HCT116 (cell line): ENCODE results near the gene NPFFR1. TPM values are rescaled to one million over a fixed set of nuclear protein-coding genes. Genes with fewer than 3 reads are reported as not detected.

Source experiments
- ATAC-seq: fragments of 200-7000 bp; cut with Tn5 transposase; 2 replicates; pipeline ENCODE4 v1.9.1; 2020; ENCODE audit warnings: mild to moderate bottlenecking, moderate library complexity
- BruUV-seq: library from RNA; stranded (reverse); fragments of 400-500 nt; replicated peaks from 2 replicates; lab custom pipeline; 2021; lab: Mats Ljungman, UMichigan
- CTCF ChIA-PET: fragments of 300-600 bp; sonication (Branson Sonifier 250); formaldehyde crosslinking; loops from one replicate; lab custom pipeline; 2021; ENCODE audit warnings: antibody characterized with exemption; lab: Charles Lee
- POLR2A ChIA-PET: fragments of 300-600, 350-600 bp; sonication (Branson Sonifier 250); formaldehyde crosslinking; loops from one replicate; lab custom pipeline; 2021; ENCODE audit warnings: antibody characterized with exemption; lab: Charles Lee
- RAD21 ChIA-PET, 2 experiments: fragments of 300-600 bp; sonication (Branson Sonifier 250); formaldehyde crosslinking; loops; one replicate each; lab custom pipeline; 2023; ENCODE audit warnings: low total read pairs in 2 of 2; ENCODE audit not compliant: uncharacterized antibody in 2 of 2, unreplicated experiment in 2 of 2, low non-redundant PET in 1 of 2; lab: Charles Lee
- DNase-seq: peaks from one replicate; pipeline ENCODE4 v3.0.0-alpha.2; 2010; ENCODE audit warnings: low read depth, low spot score
- H2AFZ ChIP-seq: fragments of 200-600 bp; shearing (Covaris generic), sonication (generic); 2 replicates; pipeline ENCODE4 v1.6.1; 2017; ENCODE audit warnings: low read depth, mixed run types, mixed read lengths, antibody characterized with exemption, low read length; ENCODE audit not compliant: poor library complexity, severe bottlenecking
- H3K27ac ChIP-seq: 2 replicates; pipeline ENCODE4 v1.5.1; 2012; ENCODE audit warnings: low read depth, low read length
- H3K27me3 ChIP-seq: fragments of 200-600 bp; sonication (generic); 2 replicates; pipeline ENCODE4 v1.6.1; 2016; ENCODE audit warnings: mixed run types, low read length, mixed read lengths; ENCODE audit not compliant: insufficient read depth
- H3K36me3 ChIP-seq, 2 experiments: fragments of 200-500 bp in 1 of 2; fragments of 200-600 bp in 1 of 2; sonication (Bioruptor generic) in 1 of 2; sonication (generic) in 1 of 2; 2 replicates each; pipeline versions ENCODE4 v1.5.1 to v1.6.1; 2014 to 2016; ENCODE audit warnings: low read length in 2 of 2, inconsistent platforms in 1 of 2, mixed read lengths in 1 of 2, mixed run types in 1 of 2; ENCODE audit not compliant: insufficient read depth in 2 of 2, control insufficient read depth in 1 of 2
- H3K4me1 ChIP-seq, 2 experiments: fragments of 200-600 bp in 1 of 2; sonication (generic) in 1 of 2; 2 replicates each; pipeline versions ENCODE4 v1.5.1 to v1.6.1; 2012 to 2017; ENCODE audit warnings: low read length in 2 of 2, inconsistent platforms in 1 of 2, mild to moderate bottlenecking in 1 of 2, mixed read lengths in 1 of 2, mixed run types in 1 of 2, moderate library complexity in 1 of 2; ENCODE audit not compliant: insufficient read depth in 2 of 2, control insufficient read depth in 1 of 2
- H3K4me2 ChIP-seq: fragments of 200-600 bp; sonication (generic); 2 replicates; pipeline ENCODE4 v1.6.1; 2017; ENCODE audit warnings: mixed run types, low read length, mixed read lengths
- H3K4me3 ChIP-seq, 2 experiments: fragments of 200-600 bp in 1 of 2; sonication (generic) in 1 of 2; replicated peaks in 1 of 2; 2 replicates each; pipeline ENCODE4 v1.5.1; 2011 to 2016; ENCODE audit warnings: low read length in 2 of 2, control low read depth in 1 of 2, low read depth in 1 of 2, mild to moderate bottlenecking in 1 of 2, mixed read lengths in 1 of 2, mixed run types in 1 of 2
- H3K79me2 ChIP-seq: fragments of 200-600 bp; sonication (generic); 2 replicates; pipeline ENCODE4 v1.6.1; 2017; ENCODE audit warnings: mild to moderate bottlenecking, mixed run types, low read length, moderate library complexity, mixed read lengths; ENCODE audit not compliant: insufficient read depth
- H3K9ac ChIP-seq: fragments of 200-600 bp; sonication (generic); 2 replicates; pipeline ENCODE4 v1.6.1; 2016; ENCODE audit warnings: low read length, mixed read lengths
- H3K9me2 ChIP-seq: fragments of 200-600 bp; sonication (generic), shearing (Covaris generic); 2 replicates; pipeline ENCODE4 v1.6.1; 2017; ENCODE audit warnings: mixed run types, mild to moderate bottlenecking, moderate library complexity; ENCODE audit not compliant: insufficient read depth
- H3K9me3 ChIP-seq, 2 experiments: fragments of 200-500 bp in 1 of 2; fragments of 200-600 bp in 1 of 2; sonication (Bioruptor generic) in 1 of 2; sonication (generic) in 1 of 2; 2 replicates each; pipeline ENCODE4 v1.6.1; 2014 to 2017; ENCODE audit warnings: low read length in 2 of 2, mixed read lengths in 2 of 2, inconsistent platforms in 1 of 2, low read depth in 1 of 2, mild to moderate bottlenecking in 1 of 2, mixed run types in 1 of 2, moderate library complexity in 1 of 2; ENCODE audit not compliant: control insufficient read depth in 1 of 2, insufficient read depth in 1 of 2
- H4K20me1 ChIP-seq: fragments of 200-600 bp; sonication (generic), shearing (Covaris generic); 2 replicates; pipeline ENCODE4 v1.6.1; 2017; ENCODE audit warnings: mixed run types, mild to moderate bottlenecking, moderate library complexity; ENCODE audit not compliant: insufficient read depth
- CBX3 ChIP-seq: IDR thresholded peaks from 2 replicates; pipeline ENCODE4 v1.6.1; 2012; ENCODE audit warnings: low read depth
- CEBPB ChIP-seq: IDR thresholded peaks from 2 replicates; pipeline ENCODE4 v1.6.1; 2012; ENCODE audit warnings: low read depth
- CTCF ChIP-seq, 3 experiments: fragments of 200-600 bp in 1 of 3; sonication (generic) in 1 of 3; IDR thresholded peaks in 2 of 3; conservative IDR thresholded peaks in 1 of 3; 2 replicates each; pipeline ENCODE4 v1.5.1; 2012 to 2017; ENCODE audit warnings: low read depth in 2 of 3, low read length in 2 of 3, antibody characterized with exemption in 1 of 3, borderline replicate concordance in 1 of 3, control low read depth in 1 of 3, mild to moderate bottlenecking in 1 of 3, mixed read lengths in 1 of 3, mixed run types in 1 of 3, moderate library complexity in 1 of 3; ENCODE audit not compliant: insufficient read depth in 1 of 3
- ELF1 ChIP-seq: IDR thresholded peaks from 2 replicates; pipeline ENCODE4 v1.6.1; 2012; ENCODE audit warnings: low read depth, borderline replicate concordance
- FOSL1 ChIP-seq: IDR thresholded peaks from 2 replicates; pipeline ENCODE4 v1.6.1; 2012; ENCODE audit warnings: low read depth
- MAX ChIP-seq: IDR thresholded peaks from 2 replicates; pipeline ENCODE4 v1.6.1; 2012
- YY1 ChIP-seq: IDR thresholded peaks from 2 replicates; pipeline ENCODE4 v1.6.1; 2011; ENCODE audit warnings: low read length, low read depth, moderate library complexity, mild to moderate bottlenecking; ENCODE audit not compliant: insufficient replicate concordance; ENCODE audit errors: extremely low read depth
- ZNF274 ChIP-seq: fragments of 200-500 bp; sonication (Bioruptor generic); IDR thresholded peaks from 2 replicates; pipeline ENCODE4 v1.6.1; 2014; ENCODE audit warnings: mild to moderate bottlenecking, low read depth, low read length, inconsistent platforms
- intact Hi-C: fragments of 100-400 bp; cut with micrococcal nuclease; formaldehyde crosslinking; loops from 2 replicates; pipeline ENCODE4 v1.10.0; 2022
- total RNA-seq: library from RNA; stranded (reverse); gene quantifications from one replicate; pipeline ENCODE4 v1.2.1, GENCODE V29; 2021; ENCODE audit not compliant: unreplicated experiment

The NPFFR1 gene
- total RNA-seq, 1 experiment from 2014 or later = 0.02 TPM

GRCh38 chr10:70260259-70260658, 23.5 kb downstream of the NPFFR1 start:
- H3K9me3 ChIP-seq = peaks cover 3 to 10% of the 10 kb centered on the region in 2 experiments; a peak in 2 of 4 replicates
- no peak overlapping the region for H3K4me3 ChIP-seq
- no peak overlapping the region for H2AFZ ChIP-seq
- H3K4me1 ChIP-seq = peaks cover 18 to 32% of the 10 kb centered on the region in 2 experiments
- ChIA-PET CTCF (interaction anchor here (1.0 kb wide), 1 partner anchor 39 kb away, joined by 3 read pairs; no protein-coding TSS in a partner anchor), POLR2A (no interaction called here)
- no TSS peak for BruUV-seq
- no peak overlapping the region for H3K9ac ChIP-seq
- H3K9me2 ChIP-seq = no peaks in the 10 kb centered on the region
- no peaks in the 10 kb centered on the region for H4K20me1 ChIP-seq
- intact Hi-C loops = no loop called here
- peaks cover 5% of the 10 kb centered on the region; the same call in 1 of the 2 replicates for H3K27me3 ChIP-seq
- no peaks in the 10 kb centered on the region for H3K36me3 ChIP-seq
- H3K27ac ChIP-seq = no peak overlapping the region
- ATAC-seq = no peak
- no peaks in the 10 kb centered on the region for H3K79me2 ChIP-seq
- no peak overlapping the region for H3K4me2 ChIP-seq
- TF ChIP-seq YY1 (no peak), CTCF (IDR thresholded peaks at IDR 0.05 in 2 of 3, conservative IDR thresholded peaks at IDR 0.05 in 1 of 3; ENCODE audit: borderline replicate concordance in 1 of 3, insufficient read depth in 1 of 3, low read depth in 2 of 3, low read length in 2 of 3) (0 out of 6 replicates have a peak, but pooled peaks of 1 of the 3 experiments have one; percentile 12), ZNF274 (no peak), FOSL1 (no peak), MAX (no peak), ELF1 (no peak), CBX3 (no peak), CEBPB (no peak)
- TF ChIP-seq, all 23 proteins: peak for 1
- RAD21 ChIA-PET = no interaction called here
- no peak for DNase-seq
